Erythroblast (primary cell): Measurements from ENCODE around the gene MXD1.
A peak's percentile ranks its signal among the peaks of the same experiment; 100 is the strongest.

Experiments
- DNase-seq, 2 experiments: peaks; one replicate each; lab custom pipeline; 2025; lab: John Stamatoyannopoulos, UW
- GATA1 ChIP-seq: IDR thresholded peaks from 2 replicates; pipeline ENCODE4 v1.6.1; 2011; ENCODE audit warnings: low read depth, mild to moderate bottlenecking, control low read depth, low read length, moderate library complexity
- POLR2A ChIP-seq: IDR thresholded peaks from 2 replicates; pipeline ENCODE4 v1.6.1; 2011; ENCODE audit warnings: mild to moderate bottlenecking, low read length

MXD1 gene

GRCh38 chr2:69952336-69953115 lies 37.6 kb downstream of the MXD1 start:
- DNase-seq: no peak
- TF ChIP-seq POLR2A (no peak), GATA1 (no peak)

GRCh38 chr2:69954084-69954483 lies 39.2 kb downstream of the MXD1 start:
- TF ChIP-seq GATA1 (no peak), POLR2A (no peak)
- no peak for DNase-seq

GRCh38 chr2:69955029-69955428 lies 40.1 kb downstream of the MXD1 start:
- DNase-seq: no peak
- TF ChIP-seq POLR2A (no peak), GATA1 (no peak)

GRCh38 chr2:69956475-69956979 lies 41.6 kb downstream of the MXD1 start:
- DNase-seq: peak in 1 of 2 experiments; percentile 17
- TF ChIP-seq GATA1: no peak
- TF ChIP-seq POLR2A: no peak

GRCh38 chr2:69957965-69958364 lies 43.1 kb downstream of the MXD1 start:
- no peak for TF ChIP-seq POLR2A
- TF ChIP-seq GATA1: no peak
- DNase-seq: no peak

GRCh38 chr2:69958480-69958879 lies 43.6 kb downstream of the MXD1 start:
- TF ChIP-seq GATA1 (no peak), POLR2A (no peak)
- DNase-seq: no peak

GRCh38 chr2:69959425-69959824 lies 44.5 kb downstream of the MXD1 start:
- no peak for TF ChIP-seq GATA1
- no peak for TF ChIP-seq POLR2A

GRCh38 chr2:69960821-69961220 lies 45.9 kb downstream of the MXD1 start:
- no peak for DNase-seq
- no peak for TF ChIP-seq GATA1
- no peak for TF ChIP-seq POLR2A

More at GRCh38 chr2:69959425-69959824, 44.5 kb downstream of the MXD1 start:
- DNase-seq: no peak

- no peak for TF ChIP-seq POLR2A
- TF ChIP-seq GATA1: no peak
- no peak for DNase-seq
Observed at GRCh38 chr2:69961496-69961895, 46.6 kb downstream of the MXD1 start, which contains the start of gene ASPRV1. Gene ASPRV1, minus strand, starts transcription at chr2:69961631. Its CDS starts 195 bp downstream, at chr2:69961436.

- TF ChIP-seq POLR2A (no peak), GATA1 (no peak)
- DNase-seq: no peak
Observed at GRCh38 chr2:69962986-69963730, 48.2 kb downstream of the MXD1 start.

GRCh38 chr2:69964353-69964841 lies 49.5 kb downstream of the MXD1 start:
- DNase-seq: no peak
- TF ChIP-seq GATA1: no peak

- no peak for DNase-seq
- TF ChIP-seq GATA1 (no peak), POLR2A (no peak)
Observed at GRCh38 chr2:69965756-69966445, 51.0 kb downstream of the MXD1 start.

GRCh38 chr2:69966496-69966895 lies 51.6 kb downstream of the MXD1 start:
- TF ChIP-seq GATA1: no peak
- TF ChIP-seq POLR2A: no peak
- DNase-seq: no peak

GRCh38 chr2:69968609-69969008 lies 53.7 kb downstream of the MXD1 start:
- no peak for TF ChIP-seq GATA1
- TF ChIP-seq POLR2A: no peak

More at GRCh38 chr2:69968609-69969008, 53.7 kb downstream of the MXD1 start:
- DNase-seq: no peak
